Stomach (tissue), 9 donors: ENCODE measurements around the gene FSD1. TPM values are rescaled to one million over a fixed set of nuclear protein-coding genes. Genes with fewer than 3 reads are reported as not detected.

Source experiments
- DNase-seq, 2 donors: peaks; one replicate each; pipeline versions ENCODE4 v3.0.0 to v3.0.0-alpha.2; 2013 to 2019
- H3K27ac ChIP-seq, 5 donors: fragments of 200-600 bp in 4 of 5; sonication (generic) in 4 of 5; one replicate each; pipeline ENCODE4 v1.5.1; 2013 to 2019; ENCODE audit warnings: mild to moderate bottlenecking in 1 of 5, moderate library complexity in 1 of 5
- H3K27me3 ChIP-seq, 3 donors: fragments of 200-600 bp; sonication (generic); one replicate each; pipeline ENCODE4 v1.5.1; 2017 to 2019; ENCODE audit warnings: mixed run types in 1 of 3
- H3K36me3 ChIP-seq, 4 donors: fragments of 200-600 bp; sonication (generic); 1 replicate in 3 of 4; 2 replicates in 1 of 4; pipeline ENCODE4 v1.5.1; 2016 to 2019
- H3K4me1 ChIP-seq, 4 donors: fragments of 200-600 bp; sonication (generic); one replicate each; pipeline ENCODE4 v1.5.1; 2016 to 2019
- H3K4me3 ChIP-seq, 4 donors: fragments of 200-600 bp; sonication (generic) in 3 of 4; one replicate each; pipeline ENCODE4 v1.5.1; 2016 to 2019; ENCODE audit warnings: mild to moderate bottlenecking in 1 of 4
- H3K9me3 ChIP-seq, 4 donors: fragments of 200-600 bp; sonication (generic); one replicate each; pipeline ENCODE4 v1.5.1; 2016 to 2019
- CTCF ChIP-seq, 7 experiments: fragments of 450-650 bp in 4 of 7; fragments of 200-600 bp in 3 of 7; sonication (generic) in 3 of 7; IDR thresholded peaks; one replicate each; pipeline ENCODE4 v1.5.1; 2016 to 2019; ENCODE audit warnings: antibody characterized with exemption in 7 of 7, control low read depth in 2 of 7, mild to moderate bottlenecking in 1 of 7
- EP300 ChIP-seq: sonication (generic); formaldehyde crosslinking; IDR thresholded peaks from one replicate; pipeline ENCODE4 v1.6.1; 2017; ENCODE audit warnings: antibody characterized with exemption
- POLR2A ChIP-seq, 4 donors: fragments of 450-650 bp; IDR thresholded peaks; one replicate each; pipeline ENCODE4 v1.6.1; 2016; ENCODE audit warnings: antibody characterized with exemption in 4 of 4, control low read depth in 2 of 4, mild to moderate bottlenecking in 1 of 4, moderate library complexity in 1 of 4
- POLR2AphosphoS5 ChIP-seq, 3 donors: sonication (generic); formaldehyde crosslinking; IDR thresholded peaks; one replicate each; pipeline ENCODE4 v1.6.1; 2016; ENCODE audit warnings: antibody characterized with exemption in 3 of 3
- WGBS, 5 donors: extraction: QIAGEN DNeasy Blood & Tissue Kit in 3 of 5; methylation state at CpG; one replicate each; pipeline versions ENCODE4 v1.1.5 to v1.1.7; 2013 to 2018; 5-methylcytosine and 5-hydroxymethylcytosine counted together
- intact Hi-C: fragments of 100-400 bp; cut with DNase I; formaldehyde crosslinking; loops from one replicate; pipeline ENCODE4 v1.15.1; 2023; ENCODE audit warnings: low total_unique reads
- polyA plus RNA-seq, 3 donors: library from polyadenylated mRNA; stranded (reverse); fragments of 200-250 nt; gene quantifications; one replicate each; pipeline ENCODE4 v1.2.3, GENCODE V29; 2013
- total RNA-seq, 5 donors: library from RNA; depleted of rRNA; stranded (reverse); fragments of >200 nt; gene quantifications; one replicate each; pipeline versions ENCODE4 v1.1.0 to v1.2.3, GENCODE V29; 2014 to 2016
- donor health status: healthy with polysubstance abuse.
- donor health status: Bipolar disorder and iron deficiency.
- donor health status: healthy.

FSD1 gene
- total and polyA plus RNA-seq, 8 donors, result 0.31 to 12.5 (median 1.3) TPM; not detected in 3

- Histone ChIP-seq H3K4me3 (no peak overlapping the region), H3K27me3 (peaks cover 0 to 67% (median 12%) of the 10 kb centered on the region in 3 donors), H3K9me3 (no peaks in the 10 kb centered on the region), H3K36me3 (no peaks in the 10 kb centered on the region), H3K27ac (no peak overlapping the region), H3K4me1 (peaks cover 0 to 4% (median 0%) of the 10 kb centered on the region in 4 donors)
- no peak for DNase-seq
- WGBS, 5 donors, result 71 to 83% (median 75%) methylated on average over 13 to 16 of the region's 16 CpGs
- intact Hi-C loops, result no loop called here
- TF ChIP-seq POLR2AphosphoS5 (IDR thresholded peaks at IDR 0.05) (no peak), CTCF (IDR thresholded peaks at IDR 0.05) (no peak), POLR2A (IDR thresholded peaks at IDR 0.05) (no peak), EP300 (no peak)
These were observed 16.2 kb upstream of the FSD1 start for GRCh38 chr19:4288091-4288777.

DNA sequence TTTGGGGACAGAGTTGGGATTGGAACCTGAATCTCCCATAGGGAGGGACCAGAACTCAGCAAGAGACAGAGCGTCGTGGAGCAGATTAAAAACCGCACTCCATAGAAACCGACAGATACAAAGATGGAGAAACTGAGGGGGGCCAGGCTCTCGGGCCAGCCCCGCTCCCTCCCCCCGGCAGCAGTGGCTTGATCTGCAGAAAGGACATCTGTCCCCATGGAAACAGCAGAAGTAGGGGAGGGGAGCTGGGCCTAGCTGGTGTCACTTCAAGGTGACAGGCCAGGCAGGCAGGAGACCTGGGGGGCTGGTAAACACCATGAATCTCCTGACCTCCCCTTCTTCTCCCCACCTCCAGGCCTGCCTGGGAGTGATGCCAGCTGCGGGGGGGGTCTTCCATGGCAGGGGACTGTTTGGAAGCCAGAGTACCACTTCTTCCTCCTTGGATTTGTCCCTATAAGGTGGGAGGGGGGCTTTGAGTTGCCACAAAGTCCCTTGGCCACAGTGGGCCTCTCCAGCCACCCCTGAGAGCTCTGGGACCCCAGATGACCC, 13.1 kb upstream of the FSD1 start:
- Histone ChIP-seq H3K27me3 (peaks cover 0 to 60% (median under 1%) of the 10 kb centered on the region in 3 donors), H3K9me3 (no peaks in the 10 kb centered on the region), H3K4me1 (peaks cover 0 to 2% (median 0%) of the 10 kb centered on the region in 4 donors), H3K27ac (no peak overlapping the region), H3K4me3 (no peak overlapping the region), H3K36me3 (no peaks in the 10 kb centered on the region)
- DNase-seq, result no peak
- 63 to 77% (median 72%) methylated on average over 8 of the region's 8 CpGs for WGBS, 5 donors
- intact Hi-C loops, result no loop called here
- TF ChIP-seq POLR2A (IDR thresholded peaks at IDR 0.05), result no peak
- no peak for TF ChIP-seq CTCF (IDR thresholded peaks at IDR 0.05)
- no peak for TF ChIP-seq EP300
- no peak for TF ChIP-seq POLR2AphosphoS5 (IDR thresholded peaks at IDR 0.05)

DNA sequence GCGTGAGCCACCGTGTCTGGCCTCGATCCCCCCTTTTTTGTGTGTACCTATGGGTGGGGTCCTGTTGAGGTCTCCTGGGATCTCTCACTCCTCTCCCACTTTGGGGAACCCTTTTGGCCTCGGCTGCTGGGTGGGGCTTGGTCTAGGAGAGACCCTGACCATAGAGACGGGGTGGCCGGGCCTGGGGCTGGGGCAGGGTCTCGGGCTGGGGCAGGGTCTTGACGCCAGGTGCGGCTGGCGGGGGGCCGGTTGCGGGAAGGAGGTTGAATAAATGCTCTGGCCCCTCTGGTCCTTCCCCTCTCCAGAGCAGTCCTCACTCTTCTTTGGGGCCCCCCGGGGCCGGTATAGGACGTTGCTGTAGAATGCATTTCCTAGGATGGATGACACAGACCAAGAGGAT, 11.9 kb upstream of the FSD1 start:
- Histone ChIP-seq H3K36me3 (no peaks in the 10 kb centered on the region), H3K27ac (no peak overlapping the region), H3K4me1 (peaks cover 0 to 6% (median 0%) of the 10 kb centered on the region in 4 donors), H3K9me3 (no peaks in the 10 kb centered on the region), H3K4me3 (no peak overlapping the region), H3K27me3 (peaks cover 0 to 64% (median 4%) of the 10 kb centered on the region in 3 donors)
- DNase-seq, result no peak
- intact Hi-C loops, result no loop called here
- TF ChIP-seq POLR2AphosphoS5 (IDR thresholded peaks at IDR 0.05) (no peak), POLR2A (IDR thresholded peaks at IDR 0.05) (no peak), EP300 (no peak), CTCF (IDR thresholded peaks at IDR 0.05) (no peak)
- whole genome bisulfite sequencing, 5 donors, result 79 to 84% (median 80%) methylated on average over 10 to 15 of the region's 15 CpGs

DNA sequence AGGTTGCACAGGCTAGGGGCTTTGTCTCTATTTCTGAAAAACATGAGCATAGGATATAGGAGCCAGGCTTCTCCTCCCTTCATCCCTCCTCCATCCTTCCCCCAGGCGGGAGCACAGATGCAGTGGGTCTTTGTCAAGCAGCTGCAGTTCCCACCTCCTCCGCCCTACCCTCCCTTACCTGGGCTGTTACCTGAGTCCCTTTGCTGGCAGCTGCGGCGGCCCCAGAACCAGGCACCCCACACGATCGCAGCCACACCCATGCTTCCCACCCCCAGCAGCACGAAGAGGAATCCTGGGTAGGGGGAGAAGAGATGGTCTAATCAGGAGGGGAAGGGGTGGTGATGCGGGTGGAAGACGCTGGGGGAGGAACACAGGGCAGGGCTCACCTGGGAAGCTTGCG, 10.0 kb upstream of the FSD1 start:
- WGBS, 5 donors, result 25 to 42% (median 32%) methylated on average over 8 to 10 of the region's 10 CpGs
- Histone ChIP-seq H3K27me3 (peaks cover 0 to 68% (median 4%) of the 10 kb centered on the region in 3 donors), H3K36me3 (no peaks in the 10 kb centered on the region), H3K4me3 (no peak overlapping the region), H3K4me1 (peaks cover 0 to 6% (median 0%) of the 10 kb centered on the region in 4 donors), H3K27ac (no peak overlapping the region), H3K9me3 (no peaks in the 10 kb centered on the region)
- no peak for DNase-seq
- TF ChIP-seq CTCF (IDR thresholded peaks at IDR 0.05) (no peak), POLR2A (IDR thresholded peaks at IDR 0.05) (no peak), EP300 (no peak), POLR2AphosphoS5 (IDR thresholded peaks at IDR 0.05) (no peak)
- intact Hi-C loops, result no loop called here
